Hepatocyte (in vitro differentiated cells): ENCODE data around the gene PGBD4.

Source experiments
- EZH2 ChIP-seq: fragments of 200-600 bp; sonication (generic); IDR thresholded peaks from 2 replicates; pipeline ENCODE4 v1.6.1; 2016; ENCODE audit warnings: antibody characterized with exemption, mild to moderate bottlenecking, borderline replicate concordance
- EZH2phosphoT487 ChIP-seq: fragments of 200-600 bp; sonication (generic); IDR thresholded peaks from one replicate; pipeline ENCODE4 v1.6.1; 2018; ENCODE audit warnings: antibody characterized with exemption, mild to moderate bottlenecking, low read depth, moderate library complexity; ENCODE audit not compliant: unreplicated experiment, severe bottlenecking
- TF ChIP-seq, protein P1 (sequence below): fragments of 200-600 bp; sonication (generic); IDR thresholded peaks from 2 replicates; pipeline ENCODE4 v1.5.1; 2016; ENCODE audit warnings: antibody characterized with exemption, mild to moderate bottlenecking; ENCODE audit not compliant: poor library complexity

- TF ChIP-seq, protein P1, sequence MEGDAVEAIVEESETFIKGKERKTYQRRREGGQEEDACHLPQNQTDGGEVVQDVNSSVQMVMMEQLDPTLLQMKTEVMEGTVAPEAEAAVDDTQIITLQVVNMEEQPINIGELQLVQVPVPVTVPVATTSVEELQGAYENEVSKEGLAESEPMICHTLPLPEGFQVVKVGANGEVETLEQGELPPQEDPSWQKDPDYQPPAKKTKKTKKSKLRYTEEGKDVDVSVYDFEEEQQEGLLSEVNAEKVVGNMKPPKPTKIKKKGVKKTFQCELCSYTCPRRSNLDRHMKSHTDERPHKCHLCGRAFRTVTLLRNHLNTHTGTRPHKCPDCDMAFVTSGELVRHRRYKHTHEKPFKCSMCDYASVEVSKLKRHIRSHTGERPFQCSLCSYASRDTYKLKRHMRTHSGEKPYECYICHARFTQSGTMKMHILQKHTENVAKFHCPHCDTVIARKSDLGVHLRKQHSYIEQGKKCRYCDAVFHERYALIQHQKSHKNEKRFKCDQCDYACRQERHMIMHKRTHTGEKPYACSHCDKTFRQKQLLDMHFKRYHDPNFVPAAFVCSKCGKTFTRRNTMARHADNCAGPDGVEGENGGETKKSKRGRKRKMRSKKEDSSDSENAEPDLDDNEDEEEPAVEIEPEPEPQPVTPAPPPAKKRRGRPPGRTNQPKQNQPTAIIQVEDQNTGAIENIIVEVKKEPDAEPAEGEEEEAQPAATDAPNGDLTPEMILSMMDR = no peak
- TF ChIP-seq EZH2phosphoT487 (no peak), EZH2 (no peak)
Observed at GRCh38 chr15:34125945-34126344, 24.1 kb downstream of the PGBD4 start.
